Upper lobe of left lung (tissue), 6 donors: Measurements from ENCODE around the gene MCTP2. TPM values are rescaled to one million over a fixed set of nuclear protein-coding genes. Genes with fewer than 3 reads are reported as not detected.
A peak's percentile ranks its signal among the peaks of the same experiment; 100 is the strongest.
"Not testable (repeated sequence)": the region's sequence is repeated elsewhere in the genome, so short reads cannot be mapped to it uniquely, and the experiment has no call there.

ENCODE experiments used
- ATAC-seq, 2 donors: fragments of 200-7000 bp; cut with Tn5 transposase; one replicate each; pipeline ENCODE4 v1.9.1; 2022; ENCODE audit warnings: mild to moderate bottlenecking in 2 of 2, moderate library complexity in 2 of 2; ENCODE audit not compliant: low FRiP score in 2 of 2
- DNase-seq, 2 donors: peaks; one replicate each; pipeline ENCODE4 v3.0.0-alpha.2; 2019 to 2020
- H3K27ac ChIP-seq, 4 donors: fragments of 200-600 bp; sonication (generic); one replicate each; pipeline ENCODE4 v1.5.1; 2016 to 2019
- H3K27me3 ChIP-seq, 4 donors: fragments of 200-600 bp; sonication (generic); one replicate each; pipeline ENCODE4 v1.5.1; 2017 to 2019
- H3K36me3 ChIP-seq, 4 donors: fragments of 200-600 bp; sonication (generic); one replicate each; pipeline ENCODE4 v1.5.1; 2016 to 2019
- H3K4me1 ChIP-seq, 4 donors: fragments of 200-600 bp; sonication (generic); one replicate each; pipeline ENCODE4 v1.5.1; 2018 to 2019
- H3K4me3 ChIP-seq, 4 donors: fragments of 200-600 bp; sonication (generic); one replicate each; pipeline ENCODE4 v1.5.1; 2017 to 2019; ENCODE audit warnings: mild to moderate bottlenecking in 2 of 4, moderate library complexity in 1 of 4
- H3K9me3 ChIP-seq, 4 donors: fragments of 200-600 bp; sonication (generic); one replicate each; pipeline ENCODE4 v1.5.1; 2018 to 2019
- EP300 ChIP-seq, 4 donors: sonication (generic); formaldehyde crosslinking; IDR thresholded peaks; one replicate each; pipeline ENCODE4 v1.5.1; 2017; ENCODE audit warnings: antibody characterized with exemption in 4 of 4, control low read depth in 2 of 4
- POLR2A ChIP-seq, 4 donors: fragments of 450-650 bp; IDR thresholded peaks; one replicate each; pipeline ENCODE4 v1.5.1; 2016 to 2017; ENCODE audit warnings: antibody characterized with exemption in 4 of 4, mild to moderate bottlenecking in 2 of 4
- POLR2AphosphoS5 ChIP-seq, 2 donors: sonication (generic); formaldehyde crosslinking; IDR thresholded peaks; one replicate each; pipeline ENCODE4 v1.5.1; 2017; ENCODE audit warnings: antibody characterized with exemption in 2 of 2
- WGBS, 2 donors: methylation state at CpG; one replicate each; pipeline ENCODE4 v1.1.5; 2017 to 2018; 5-methylcytosine and 5-hydroxymethylcytosine counted together
- total RNA-seq, 6 donors: library from RNA; depleted of rRNA in 4 of 6; stranded (reverse); fragments of >200 nt in 4 of 6; gene quantifications; one replicate each; pipeline versions ENCODE4 v1.1.0 to v1.2.1, GENCODE V29; 2016 to 2021
- TF ChIP-seq, protein P1 (sequence below), 6 experiments: fragments of 450-650 bp in 4 of 6; fragments of 200-600 bp in 2 of 6; sonication (generic) in 2 of 6; IDR thresholded peaks; one replicate each; pipeline ENCODE4 v1.5.1; 2016 to 2019; ENCODE audit warnings: antibody characterized with exemption in 6 of 6
- donor health status: DM: no; HTN: no; CAD: no; lungs with moderate emphysema.
- donor health status: DM: no; HTN: yes; CAD: no; lungs with severe emphysema.

MCTP2 gene
- total RNA-seq, 6 donors from 2014 or later = 33.4 to 64.8 (median 48.5) TPM

DNA sequence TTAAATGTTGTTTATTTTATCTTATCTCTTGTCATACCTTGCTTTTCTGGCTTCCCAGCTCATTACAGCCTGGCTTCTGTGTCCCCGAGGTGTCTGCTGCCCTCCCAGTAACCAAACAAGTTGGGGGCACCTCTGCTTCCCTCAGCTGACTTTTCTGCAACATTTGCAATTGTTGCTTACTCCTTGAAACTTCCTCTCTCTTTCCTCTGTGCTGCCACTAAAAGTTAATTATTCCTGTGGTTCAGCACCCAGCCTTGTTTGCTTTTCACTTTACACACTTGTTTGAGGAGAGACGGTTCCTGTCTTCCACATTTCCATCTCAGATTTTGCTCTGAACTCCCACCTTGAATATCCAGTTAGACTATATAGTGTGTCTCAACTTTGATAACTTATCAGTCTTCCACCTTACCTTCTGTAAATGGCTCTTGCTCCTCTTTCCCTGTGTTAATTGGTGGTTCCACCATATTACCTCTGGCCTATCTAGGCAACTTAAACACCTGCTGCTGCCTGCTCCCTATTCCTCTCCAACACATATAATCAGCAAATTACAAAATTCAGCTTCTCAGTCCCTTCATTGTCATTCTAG, 21.6 kb downstream of the MCTP2 start:
- Histone ChIP-seq H3K4me3 (no peak overlapping the region), H3K36me3 (no peaks in the 10 kb centered on the region), H3K9me3 (no peaks in the 10 kb centered on the region), H3K4me1 (peaks cover 1 to 9% (median 8%) of the 10 kb centered on the region in 4 donors), H3K27ac (no peak overlapping the region), H3K27me3 (no peaks in the 10 kb centered on the region)
- DNase-seq (no peak), ATAC-seq (no peak)
- WGBS, 2 donors = 49 to 56% methylated on average over 2 of the region's 2 CpGs
- no peak for TF ChIP-seq POLR2A (IDR thresholded peaks at IDR 0.05)

DNA sequence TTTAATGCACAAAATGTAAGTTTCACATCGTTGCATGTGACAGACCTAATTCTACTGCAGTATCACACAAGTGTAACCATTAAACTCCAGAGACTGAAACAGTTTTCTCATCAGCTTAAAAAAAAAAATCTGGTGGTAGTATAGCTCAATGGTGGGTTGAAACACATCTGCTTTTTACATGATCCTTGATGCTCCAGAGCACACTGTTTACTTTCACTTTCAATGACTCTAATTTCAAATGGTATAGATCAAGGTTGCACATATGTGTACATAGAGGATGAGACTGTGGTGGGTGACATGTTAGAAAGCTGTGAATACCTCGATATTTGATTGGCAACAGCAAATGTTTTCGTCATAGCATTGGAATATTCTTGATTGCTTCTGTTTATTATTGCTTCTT, 22.4 kb downstream of the MCTP2 start:
- 73 to 76% methylated on average over 3 of the region's 3 CpGs for WGBS, 2 donors
- no peak for ATAC-seq
- Histone ChIP-seq H3K9me3 (no peaks in the 10 kb centered on the region), H3K36me3 (no peaks in the 10 kb centered on the region), H3K4me1 (peaks cover 0 to 9% (median 8%) of the 10 kb centered on the region in 4 donors), H3K27ac (no peak overlapping the region), H3K27me3 (no peaks in the 10 kb centered on the region), H3K4me3 (no peak overlapping the region)
- TF ChIP-seq POLR2A (IDR thresholded peaks at IDR 0.05) (no peak), EP300 (IDR thresholded peaks at IDR 0.05) (no peak), POLR2AphosphoS5 (IDR thresholded peaks at IDR 0.05) (no peak)
- TF ChIP-seq, protein P1, sequence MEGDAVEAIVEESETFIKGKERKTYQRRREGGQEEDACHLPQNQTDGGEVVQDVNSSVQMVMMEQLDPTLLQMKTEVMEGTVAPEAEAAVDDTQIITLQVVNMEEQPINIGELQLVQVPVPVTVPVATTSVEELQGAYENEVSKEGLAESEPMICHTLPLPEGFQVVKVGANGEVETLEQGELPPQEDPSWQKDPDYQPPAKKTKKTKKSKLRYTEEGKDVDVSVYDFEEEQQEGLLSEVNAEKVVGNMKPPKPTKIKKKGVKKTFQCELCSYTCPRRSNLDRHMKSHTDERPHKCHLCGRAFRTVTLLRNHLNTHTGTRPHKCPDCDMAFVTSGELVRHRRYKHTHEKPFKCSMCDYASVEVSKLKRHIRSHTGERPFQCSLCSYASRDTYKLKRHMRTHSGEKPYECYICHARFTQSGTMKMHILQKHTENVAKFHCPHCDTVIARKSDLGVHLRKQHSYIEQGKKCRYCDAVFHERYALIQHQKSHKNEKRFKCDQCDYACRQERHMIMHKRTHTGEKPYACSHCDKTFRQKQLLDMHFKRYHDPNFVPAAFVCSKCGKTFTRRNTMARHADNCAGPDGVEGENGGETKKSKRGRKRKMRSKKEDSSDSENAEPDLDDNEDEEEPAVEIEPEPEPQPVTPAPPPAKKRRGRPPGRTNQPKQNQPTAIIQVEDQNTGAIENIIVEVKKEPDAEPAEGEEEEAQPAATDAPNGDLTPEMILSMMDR (IDR thresholded peaks at IDR 0.05) = no peak
- no peak for DNase-seq

DNA sequence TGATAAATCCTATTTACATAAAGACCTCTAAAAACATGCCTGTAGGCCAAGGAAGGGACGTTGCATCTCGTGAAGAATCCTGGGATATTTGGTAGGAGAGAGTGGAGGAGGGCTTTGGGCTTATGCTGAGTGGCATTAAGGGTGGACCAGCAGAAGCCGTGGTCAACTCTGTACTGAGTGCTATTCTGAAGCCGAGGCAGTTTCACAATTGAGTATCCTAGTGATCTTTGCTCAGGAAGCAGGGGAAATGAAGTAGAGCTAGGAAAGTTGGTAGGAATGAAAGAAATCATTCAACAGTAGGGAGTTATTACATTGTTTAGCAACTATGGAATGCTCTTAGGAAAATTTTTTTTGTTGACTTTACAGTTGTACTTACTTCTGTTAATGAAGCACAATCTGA, 24.2 kb downstream of the MCTP2 start:
- Histone ChIP-seq H3K4me1 (peaks cover 0 to 19% (median 10%) of the 10 kb centered on the region in 4 donors), H3K27ac (no peak overlapping the region), H3K4me3 (no peak overlapping the region), H3K9me3 (no peaks in the 10 kb centered on the region), H3K27me3 (no peaks in the 10 kb centered on the region), H3K36me3 (no peaks in the 10 kb centered on the region)
- TF ChIP-seq, protein P1 (IDR thresholded peaks at IDR 0.05) = no peak
- 53 to 56% methylated on average over 4 of the region's 4 CpGs for WGBS, 2 donors
- ATAC-seq (peak in 1 of 2 donors; percentile 57), DNase-seq (no peak)

DNA sequence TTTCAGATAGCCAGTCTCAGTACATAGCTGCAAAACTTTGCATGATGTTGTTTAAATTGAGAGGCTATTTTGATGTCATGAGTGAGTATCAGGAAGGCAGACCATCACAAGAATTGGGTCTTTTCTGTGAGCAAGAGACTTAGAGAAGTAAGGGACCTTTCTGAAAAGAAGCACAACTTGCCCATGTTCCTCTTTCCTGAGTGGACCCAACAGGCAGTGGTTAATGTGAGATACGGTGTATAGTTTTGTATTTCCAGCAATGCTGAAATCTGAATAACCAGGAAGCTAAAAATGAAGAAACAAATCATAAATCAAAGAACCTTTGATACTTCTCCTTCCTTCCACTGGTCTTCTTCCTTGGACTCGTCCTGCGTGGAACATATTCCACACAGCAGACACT, 25.1 kb downstream of the MCTP2 start:
- H3K27me3 ChIP-seq = no peaks in the 10 kb centered on the region
- H3K36me3 ChIP-seq = no peaks in the 10 kb centered on the region
- no peak for DNase-seq
- TF ChIP-seq EP300 (IDR thresholded peaks at IDR 0.05) (no peak), POLR2A (IDR thresholded peaks at IDR 0.05) (no peak), POLR2AphosphoS5 (IDR thresholded peaks at IDR 0.05) (no peak)
- TF ChIP-seq, protein P1 (IDR thresholded peaks at IDR 0.05) = no peak
- no peak overlapping the region for H3K27ac ChIP-seq
- WGBS, 2 donors = 60 to 64% methylated on average over 3 of the region's 3 CpGs
- no peaks in the 10 kb centered on the region for H3K9me3 ChIP-seq
- no peak for ATAC-seq
- no peak overlapping the region for H3K4me3 ChIP-seq
- H3K4me1 ChIP-seq = peaks cover 0 to 19% (median 10%) of the 10 kb centered on the region in 4 donors

DNA sequence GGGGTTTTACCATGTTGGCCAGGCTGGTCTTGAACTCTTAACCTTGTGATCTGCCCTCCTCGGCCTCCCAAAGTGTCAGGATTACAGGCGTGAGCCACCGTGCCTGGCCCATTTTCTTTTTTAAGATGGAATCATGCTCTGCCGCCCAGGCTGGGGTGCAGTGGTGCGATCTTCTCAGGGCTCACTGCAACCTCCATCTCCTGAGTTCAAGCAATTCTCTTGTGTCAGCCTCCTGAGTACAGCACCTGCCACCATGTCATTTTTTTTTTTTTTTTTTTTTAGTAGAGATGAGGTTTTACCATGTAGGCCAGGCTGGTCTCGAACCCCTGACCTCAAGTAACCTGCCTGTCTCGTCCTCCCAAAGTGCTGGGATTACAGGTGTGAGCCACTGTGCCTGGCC, 26.4 kb downstream of the MCTP2 start:
- not testable (repeated sequence) for ATAC-seq, H3K27me3 ChIP-seq, H3K27ac ChIP-seq, H3K9me3 ChIP-seq, H3K4me3 ChIP-seq, DNase-seq, H3K36me3 ChIP-seq
- peaks cover 0 to 17% (median 10%) of the 10 kb centered on the region in 4 donors for H3K4me1 ChIP-seq
- WGBS, 2 donors = 82 to 89% methylated on average over 7 of the region's 7 CpGs

DNA sequence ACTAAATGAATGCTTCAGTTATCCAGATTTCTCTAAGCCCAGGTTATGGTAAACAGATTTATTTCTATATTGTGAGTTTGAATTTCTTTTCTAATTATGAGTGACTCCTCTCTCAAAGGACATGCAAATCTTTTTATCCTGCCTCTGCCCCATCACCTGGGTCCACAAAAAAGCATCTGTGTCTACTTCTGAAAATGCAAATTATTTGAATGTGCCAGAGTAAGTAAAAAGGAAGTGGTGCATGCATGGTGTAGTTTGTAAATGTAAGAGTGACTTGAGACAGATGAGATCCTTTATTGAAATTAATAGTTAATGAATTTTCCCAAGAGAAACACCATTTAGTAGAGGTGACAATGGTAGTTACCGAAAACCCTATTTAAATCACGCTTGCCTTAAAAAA, 26.9 kb downstream of the MCTP2 start:
- no peak for ATAC-seq
- Histone ChIP-seq H3K36me3 (no peaks in the 10 kb centered on the region), H3K4me1 (peaks cover 0 to 12% (median 7%) of the 10 kb centered on the region in 4 donors), H3K27me3 (no peaks in the 10 kb centered on the region), H3K4me3 (no peak overlapping the region), H3K27ac (no peak overlapping the region), H3K9me3 (no peaks in the 10 kb centered on the region)
- 99 to 100% methylated on average over 2 of the region's 2 CpGs for WGBS, 2 donors
- DNase-seq = no peak
- TF ChIP-seq, protein P1 (IDR thresholded peaks at IDR 0.05) = no peak
- TF ChIP-seq POLR2A (IDR thresholded peaks at IDR 0.05) = no peak
